ENCODE data around the gene HHAT. TPM values are rescaled to one million over a fixed set of nuclear protein-coding genes. Genes with fewer than 3 reads are reported as not detected.

The HHAT gene
- total and polyA plus RNA-seq, 2 of the 13 experiments (the other 11 are each of a cell fraction or from before 2014, with no cell fraction given), result 2.6 to 4.9 TPM

- TF ChIP-seq IKZF5 (CRISPR knock-in tag; IDR thresholded peaks at IDR 0.05), result no peak
Observed at GRCh38 chr1:210381934-210382333, 53.2 kb downstream of the HHAT start (continued).

- ChIA-PET POLR2A (interaction anchor here (1.8 to 4.7 kb wide), 2 partner anchors 9 to 11 kb away, joined by 7 to 53 read pairs; no protein-coding TSS in a partner anchor), CTCF (ENCODE audit: low intra/inter-chr PET ratio, low total read pairs) (no interaction called here)
- no peaks in the 10 kb centered on the region for H3K9me3 ChIP-seq (ENCODE audit: low read length)
- no peak overlapping the region for H3K9ac ChIP-seq (ENCODE audit: insufficient read depth, low read depth, low read length)
- BruUV-seq (replicated peaks), result no TSS peak
- H4K20me1 ChIP-seq (ENCODE audit: insufficient read depth, low read length), result no peaks in the 10 kb centered on the region
- no peak overlapping the region for H2AFZ ChIP-seq (ENCODE audit: low read length)
- peak overlapping the region; percentile 23 for H3K27ac ChIP-seq (ENCODE audit: extremely low read length, insufficient read depth, low read length)
- H3K4me1 ChIP-seq (ENCODE audit: insufficient read depth, low read length), result peaks cover 33% of the 10 kb centered on the region
- no peaks in the 10 kb centered on the region for H3K27me3 ChIP-seq (ENCODE audit: control insufficient read depth in 1 of 2, insufficient read depth in 2 of 2, low read length in 2 of 2)
- intact Hi-C loops (cut with micrococcal nuclease; ENCODE audit: unreplicated experiment), result loop anchor here (2.0 kb wide), 1 partner anchor 18 kb away; no protein-coding TSS in a partner anchor
- in situ Hi-C loops (cut with HindIII; ENCODE audit: extremely low pct_ligation_motif_present, low pct_unique_long_range_greater_than_20kb), result no loop called here
- no peak for DNase-seq (ENCODE audit: low spot score)
- H3K79me2 ChIP-seq (ENCODE audit: insufficient read depth, low read length), result no peaks in the 10 kb centered on the region
- FAIRE-seq, result no peak
- no peaks in the 10 kb centered on the region for H3K36me3 ChIP-seq (replicated peaks in 1 of 2; ENCODE audit: control insufficient read depth in 1 of 2, insufficient read depth in 2 of 2, low read length in 2 of 2)
- no peak overlapping the region for H3K4me3 ChIP-seq (replicated peaks in 1 of 3; ENCODE audit: insufficient read depth in 1 of 3, low read depth in 2 of 3, low read length in 3 of 3)
- no peak; the same call in 2 of the 3 replicates for ATAC-seq
- H3K4me2 ChIP-seq (ENCODE audit: low read depth, low read length), result 0 out of 2 replicates have a peak overlapping the region, but pooled peaks have one; percentile 14
- TF ChIP-seq RFX1 (IDR thresholded peaks at IDR 0.05) (no peak), ZNF780A (CRISPR knock-in tag; IDR thresholded peaks at IDR 0.05) (no peak), ZFP41 (CRISPR knock-in tag; IDR thresholded peaks at IDR 0.05; ENCODE audit: borderline replicate concordance) (no peak), FIP1L1 (IDR thresholded peaks at IDR 0.05; ENCODE audit: borderline replicate concordance, insufficient read depth, low read depth, low read length) (no peak), MZF1 (CRISPR knock-in tag; IDR thresholded peaks at IDR 0.05; ENCODE audit: borderline replicate concordance) (no peak), ZNF142 (CRISPR knock-in tag; IDR thresholded peaks at IDR 0.05) (no peak), ZNF512 (CRISPR knock-in tag; IDR thresholded peaks at IDR 0.05) (no peak), TBP (CRISPR knock-in tag; IDR thresholded peaks at IDR 0.05) (no peak), SETDB1 (CRISPR knock-in tag; IDR thresholded peaks at IDR 0.05; ENCODE audit: borderline replicate concordance) (no peak), ZNF761 (CRISPR knock-in tag; conservative IDR thresholded peaks at IDR 0.05) (no peak), CBX1 (IDR thresholded peaks at IDR 0.05; ENCODE audit: low read depth) (no peak)
Observed at GRCh38 chr1:210384625-210385024, 55.9 kb downstream of the HHAT start.
